A549 (cell line): ENCODE measurements around the gene GPRIN2. TPM values are rescaled to one million over a fixed set of nuclear protein-coding genes. Genes with fewer than 3 reads are reported as not detected.
A peak's percentile ranks its signal among the peaks of the same experiment; 100 is the strongest.

ENCODE experiments used
- ATAC-seq, 2 experiments: fragments of 200-7000 bp in 1 of 2; fragments of >200 bp in 1 of 2; cut with Nextera tagmentation in 1 of 2; cut with Tn5 transposase in 1 of 2; 3 replicates each; pipeline versions ENCODE4 v1.8.0 to v1.9.1; 2018 to 2020; ENCODE audit warnings: mild to moderate bottlenecking in 1 of 2, moderate library complexity in 1 of 2
- CTCF ChIA-PET: fragments of 300-600 bp; sonication (Branson Sonifier 250); formaldehyde crosslinking; extraction: SDS; loops from one replicate; lab custom pipeline; 2021; ENCODE audit warnings: antibody characterized with exemption, inconsistent platforms; lab: Yijun Ruan, JAX
- POLR2A ChIA-PET: fragments of 350-600 bp; formaldehyde crosslinking; extraction: SDS; loops from one replicate; lab custom pipeline; 2021; ENCODE audit warnings: antibody characterized with exemption, inconsistent platforms; lab: Yijun Ruan, JAX
- DNase-seq, 2 experiments: peaks; one replicate each; pipeline versions ENCODE4 v3.0.0 to v3.0.0-alpha.2; 2011 to 2016; ENCODE audit warnings: low read depth in 1 of 2, low spot score in 1 of 2
- FAIRE-seq: peaks from 2 replicates; lab custom pipeline; 2011; peaks lifted over from hg19 to GRCh38; lab: Jason Lieb, UNC
- H3K27ac ChIP-seq, 2 experiments: fragments of >200 bp; sonication (Bioruptor Twin); formaldehyde crosslinking; 3 replicates each; pipeline ENCODE4 v1.5.1; 2016 to 2017
- H3K4me1 ChIP-seq: fragments of >200 bp; sonication (Bioruptor Twin); formaldehyde crosslinking; 3 replicates; pipeline ENCODE4 v1.6.1; 2016
- H3K4me2 ChIP-seq: fragments of >200 bp; sonication (Bioruptor Twin); formaldehyde crosslinking; 3 replicates; pipeline ENCODE4 v1.6.1; 2016
- H3K4me3 ChIP-seq: fragments of >200 bp; sonication (Bioruptor Twin); formaldehyde crosslinking; 3 replicates; pipeline ENCODE4 v1.5.1; 2016
- H3K9me3 ChIP-seq: fragments of >200 bp; sonication (Bioruptor Twin); formaldehyde crosslinking; 3 replicates; pipeline ENCODE4 v1.6.1; 2016
- ATOH8 ChIP-seq: fragments of 250-450 bp; sonication (Bioruptor Pico); IDR thresholded peaks from 2 replicates; pipeline ENCODE4 v1.5.0; 2020; ENCODE audit warnings: low read depth, mild to moderate bottlenecking, moderate library complexity
- CBX8 ChIP-seq: fragments of 200-600 bp; sonication (generic); IDR thresholded peaks from 2 replicates; pipeline ENCODE4 v1.6.1; 2016
- CTCF ChIP-seq: fragments of >200 bp; sonication (Bioruptor Twin); formaldehyde crosslinking; IDR thresholded peaks from 3 replicates; pipeline ENCODE4 v1.5.1; 2016
- EHF ChIP-seq: fragments of 250-450 bp; sonication (Bioruptor Pico); IDR thresholded peaks from 2 replicates; pipeline ENCODE4 v1.5.0; 2020; ENCODE audit warnings: mild to moderate bottlenecking
- EHMT2 ChIP-seq: fragments of 200-600 bp; sonication (generic); IDR thresholded peaks from 2 replicates; pipeline ENCODE4 v1.6.1; 2016; ENCODE audit warnings: antibody characterized with exemption, low read depth, mild to moderate bottlenecking, moderate library complexity
- FOSB ChIP-seq: fragments of 250-450 bp; sonication (Bioruptor Pico); IDR thresholded peaks from 2 replicates; pipeline ENCODE4 v1.5.0; 2020; ENCODE audit warnings: mild to moderate bottlenecking, moderate library complexity
- FOSL2 ChIP-seq, 2 experiments: fragments of 450-650 bp in 1 of 2; fragments of >200 bp in 1 of 2; sonication (Bioruptor Twin) in 1 of 2; formaldehyde crosslinking; IDR thresholded peaks; 2 replicates each; pipeline versions ENCODE4 v1.5.0 to v1.6.1; 2016 to 2020; ENCODE audit warnings: mild to moderate bottlenecking in 1 of 2, moderate library complexity in 1 of 2
- GATA3 ChIP-seq: IDR thresholded peaks from 2 replicates; pipeline ENCODE4 v1.6.1; 2012; ENCODE audit warnings: borderline replicate concordance
- HEYL ChIP-seq: fragments of 250-450 bp; sonication (Bioruptor Pico); IDR thresholded peaks from 2 replicates; pipeline ENCODE4 v1.8.0; 2021; ENCODE audit warnings: mild to moderate bottlenecking, moderate library complexity
- HOXA7 ChIP-seq: fragments of 250-450 bp; sonication (Bioruptor Pico); IDR thresholded peaks from 2 replicates; pipeline ENCODE4 v1.5.0; 2020; ENCODE audit warnings: mild to moderate bottlenecking, moderate library complexity
- JUN ChIP-seq, 2 experiments: fragments of >200 bp; sonication (Bioruptor Twin); formaldehyde crosslinking; IDR thresholded peaks; 2 replicates in 1 of 2; 3 replicates in 1 of 2; pipeline ENCODE4 v1.6.1; 2016 to 2017
- KDM1A ChIP-seq: fragments of 200-600 bp; sonication (generic); IDR thresholded peaks from 2 replicates; pipeline ENCODE4 v1.6.1; 2016; ENCODE audit warnings: low read depth, mild to moderate bottlenecking
- MAZ ChIP-seq: fragments of 150-350 bp; IDR thresholded peaks from 2 replicates; pipeline ENCODE4 v1.6.1; 2014; ENCODE audit warnings: antibody characterized with exemption, low read depth, low read length, borderline replicate concordance
- NR3C1 ChIP-seq: fragments of >200 bp; sonication (Bioruptor Twin); formaldehyde crosslinking; IDR thresholded peaks from 3 replicates; pipeline ENCODE4 v1.6.1; 2017
- PBX3 ChIP-seq: IDR thresholded peaks from 2 replicates; pipeline ENCODE4 v1.6.1; 2012
- POLR2AphosphoS2 ChIP-seq: conservative IDR thresholded peaks from 2 replicates; pipeline ENCODE4 v1.6.1; 2012; ENCODE audit warnings: low read length, improper control_type of control experiment, inconsistent platforms
- RCOR1 ChIP-seq: fragments of 150-350 bp; IDR thresholded peaks from 2 replicates; pipeline ENCODE4 v1.6.1; 2014; ENCODE audit warnings: antibody characterized with exemption, low read length, low read depth
- RFX5 ChIP-seq: fragments of 450-650 bp; IDR thresholded peaks from 2 replicates; pipeline ENCODE4 v1.7.1; 2014; ENCODE audit warnings: antibody characterized with exemption, mild to moderate bottlenecking, moderate library complexity
- RNF2 ChIP-seq: fragments of 200-600 bp; sonication (generic); IDR thresholded peaks from 2 replicates; pipeline ENCODE4 v1.6.1; 2016; ENCODE audit warnings: low read depth, mild to moderate bottlenecking, antibody characterized with exemption, moderate library complexity, borderline replicate concordance
- SREBF2 ChIP-seq: fragments of 450-650 bp; IDR thresholded peaks from 2 replicates; pipeline ENCODE4 v1.6.1; 2014; ENCODE audit warnings: mild to moderate bottlenecking, moderate library complexity
- TFCP2L1 ChIP-seq: fragments of 250-450 bp; sonication (Bioruptor Pico); IDR thresholded peaks from 2 replicates; pipeline ENCODE4 v1.5.0; 2021; ENCODE audit warnings: mild to moderate bottlenecking
- USF2 ChIP-seq: fragments of 450-650 bp; IDR thresholded peaks from 2 replicates; pipeline ENCODE4 v1.6.1; 2014; ENCODE audit warnings: antibody characterized with exemption
- ZFP36 ChIP-seq: fragments of 450-650 bp; IDR thresholded peaks from 2 replicates; pipeline ENCODE4 v1.6.1; 2014; ENCODE audit warnings: borderline replicate concordance; ENCODE audit not compliant: partially characterized antibody
- WGBS: methylation state at CpG from one replicate; pipeline ENCODE4 v1.1.6; 2017; ENCODE audit errors: missing lambda C conversion rate; 5-methylcytosine and 5-hydroxymethylcytosine counted together
- polyA plus RNA-seq, 4 experiments: library from polyadenylated mRNA; depleted of rRNA in 3 of 4; stranded (reverse); fragments of >200 nt; fragmentation: RNase III in 1 of 4; extraction: RNeasy Plus Mini Kit Qiagen cat#74134 plus additional on column Dnase treatment in 1 of 4; gene quantifications; 2 replicates in 3 of 4; 3 replicates in 1 of 4; pipeline ENCODE4 v1.2.3, GENCODE V29; 2011 to 2017

Gene GPRIN2
- polyA plus RNA-seq, 2 of the 4 experiments (the other 2 are of a cell fraction), result 8.8 to 29.9 TPM

- POLR2A ChIA-PET, result interaction anchor here (4.0 kb wide), 1 partner anchor 19 kb away, joined by 33 read pairs; no protein-coding TSS in a partner anchor
- no peak for ATAC-seq
- Histone ChIP-seq H3K27ac (peak overlapping the region; percentile 89 to 97), H3K4me3 (peak overlapping the region; percentile 45), H3K4me1 (peaks cover 94% of the 10 kb centered on the region), H3K9me3 (no peaks in the 10 kb centered on the region), H3K4me2 (peak overlapping the region; percentile 84)
- FAIRE-seq, result no peak
- CTCF ChIA-PET, result interaction anchor here (2.7 to 9.2 kb wide), 5 partner anchors 12 to 314 kb away, joined by 17 to 87 read pairs (median 25); partner anchors contain the start of gene GPRIN2
- TF ChIP-seq CTCF (no peak), EHF (0 out of 2 replicates have a peak, but pooled peaks have one; percentile 3), SREBF2 (no peak), HEYL (CRISPR knock-in tag) (no peak), FOSB (CRISPR knock-in tag) (0 out of 2 replicates have a peak, but pooled peaks have one; percentile 18), POLR2AphosphoS2 (peak; percentile 12; the same call in 1 of the 2 replicates), TFCP2L1 (CRISPR knock-in tag) (peak; percentile 69; the same call in 1 of the 2 replicates), FOSL2 (IDR thresholded peaks at IDR 0.05) (no peak), FOSL2 (CRISPR knock-in tag; IDR thresholded peaks at IDR 0.05) (no peak), KDM1A (no peak), ZFP36 (no peak), RCOR1 (0 out of 2 replicates have a peak, but pooled peaks have one; percentile 6), NR3C1 (no peak), ATOH8 (peak; percentile 70; the same call in 1 of the 2 replicates), HOXA7 (CRISPR knock-in tag) (peak; percentile 57; the same call in 1 of the 2 replicates), PBX3 (no peak), JUN (IDR thresholded peaks at IDR 0.05) (peak; percentile 8 to 9; a peak in 1 of 5 replicates), CBX8 (no peak)
- WGBS, result 83% methylated on average over 7 of the region's 7 CpGs
- DNase-seq, result no peak
Observed at GRCh38 chr10:46542567-46543465, 13.6 kb downstream of the GPRIN2 start.

GRCh38 chr10:46541735-46542566 is 14.5 kb downstream of the GPRIN2 start:
- WGBS, result 44% methylated on average over 7 of the region's 7 CpGs
- no peak for FAIRE-seq
- no peak for ATAC-seq
- H3K9me3 ChIP-seq, result no peaks in the 10 kb centered on the region
- ChIA-PET CTCF (interaction anchor here (4.8 kb wide), 1 partner anchor 14 kb away, joined by 25 read pairs; no protein-coding TSS in a partner anchor), POLR2A (interaction anchor here (5.1 kb wide), 1 partner anchor 18 kb away, joined by 77 read pairs; no protein-coding TSS in a partner anchor)
- peaks cover 94% of the 10 kb centered on the region for H3K4me1 ChIP-seq
- peak overlapping the region; percentile 89 to 97 for H3K27ac ChIP-seq
- peak; percentile 34 to 77 for DNase-seq
- H3K4me2 ChIP-seq, result peak overlapping the region; percentile 84
- peak overlapping the region; percentile 45 for H3K4me3 ChIP-seq
- TF ChIP-seq EHMT2, result no peak
- TF ChIP-seq HEYL (CRISPR knock-in tag), result 0 out of 2 replicates have a peak, but pooled peaks have one; percentile 31
- TF ChIP-seq FOSB (CRISPR knock-in tag), result no peak
- TF ChIP-seq NR3C1, result no peak
- TF ChIP-seq TFCP2L1 (CRISPR knock-in tag), result peak; percentile 85
- TF ChIP-seq CTCF, result no peak
- no peak; the same call in 1 of the 2 replicates for TF ChIP-seq ATOH8
- TF ChIP-seq HOXA7 (CRISPR knock-in tag), result peak; percentile 55; the same call in 1 of the 2 replicates
- TF ChIP-seq POLR2AphosphoS2, result 0 out of 2 replicates have a peak, but pooled peaks have one; percentile 8
- TF ChIP-seq MAZ, result no peak
- no peak for TF ChIP-seq GATA3
- TF ChIP-seq RFX5, result no peak
- peak; percentile 88 for TF ChIP-seq USF2
- TF ChIP-seq RNF2, result no peak
- TF ChIP-seq SREBF2, result no peak
